ENCODE data around the gene TPST1.

GRCh38 chr7:66301737-66302136 is 96.6 kb downstream of the TPST1 start:
- TF ChIP-seq CTCF (IDR thresholded peaks at IDR 0.05; ENCODE audit: low read depth, low read length) (no peak), EZH2phosphoT487 (IDR thresholded peaks at IDR 0.05; ENCODE audit: low read depth) (no peak)
